Hematopoietic multipotent progenitor cell treated with erythropoietin and hydrocortisone succinate and interleukin-3 and kit ligand, for 8 days (in vitro differentiated cells): ENCODE results near the gene FOXC1.

Source experiments
- DNase-seq: peaks from one replicate; pipeline ENCODE4 v3.0.0-alpha.2; 2015

Gene FOXC1

DNA sequence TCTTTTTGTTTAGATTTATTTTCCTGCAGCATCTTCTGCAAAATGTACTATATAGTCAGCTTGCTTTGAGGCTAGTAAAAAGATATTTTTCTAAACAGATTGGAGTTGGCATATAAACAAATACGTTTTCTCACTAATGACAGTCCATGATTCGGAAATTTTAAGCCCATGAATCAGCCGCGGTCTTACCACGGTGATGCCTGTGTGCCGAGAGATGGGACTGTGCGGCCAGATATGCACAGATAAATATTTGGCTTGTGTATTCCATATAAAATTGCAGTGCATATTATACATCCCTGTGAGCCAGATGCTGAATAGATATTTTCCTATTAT, 3.2 kb downstream of the FOXC1 start:
- peak; percentile 20 for DNase-seq

DNA sequence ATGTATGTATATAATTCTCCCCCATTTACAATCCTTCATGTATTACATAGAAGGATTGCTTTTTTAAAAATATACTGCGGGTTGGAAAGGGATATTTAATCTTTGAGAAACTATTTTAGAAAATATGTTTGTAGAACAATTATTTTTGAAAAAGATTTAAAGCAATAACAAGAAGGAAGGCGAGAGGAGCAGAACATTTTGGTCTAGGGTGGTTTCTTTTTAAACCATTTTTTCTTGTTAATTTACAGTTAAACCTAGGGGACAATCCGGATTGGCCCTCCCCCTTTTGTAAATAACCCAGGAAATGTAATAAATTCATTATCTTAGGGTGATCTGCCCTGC, 3.6 kb downstream of the FOXC1 start:
- DNase-seq = no peak

DNA sequence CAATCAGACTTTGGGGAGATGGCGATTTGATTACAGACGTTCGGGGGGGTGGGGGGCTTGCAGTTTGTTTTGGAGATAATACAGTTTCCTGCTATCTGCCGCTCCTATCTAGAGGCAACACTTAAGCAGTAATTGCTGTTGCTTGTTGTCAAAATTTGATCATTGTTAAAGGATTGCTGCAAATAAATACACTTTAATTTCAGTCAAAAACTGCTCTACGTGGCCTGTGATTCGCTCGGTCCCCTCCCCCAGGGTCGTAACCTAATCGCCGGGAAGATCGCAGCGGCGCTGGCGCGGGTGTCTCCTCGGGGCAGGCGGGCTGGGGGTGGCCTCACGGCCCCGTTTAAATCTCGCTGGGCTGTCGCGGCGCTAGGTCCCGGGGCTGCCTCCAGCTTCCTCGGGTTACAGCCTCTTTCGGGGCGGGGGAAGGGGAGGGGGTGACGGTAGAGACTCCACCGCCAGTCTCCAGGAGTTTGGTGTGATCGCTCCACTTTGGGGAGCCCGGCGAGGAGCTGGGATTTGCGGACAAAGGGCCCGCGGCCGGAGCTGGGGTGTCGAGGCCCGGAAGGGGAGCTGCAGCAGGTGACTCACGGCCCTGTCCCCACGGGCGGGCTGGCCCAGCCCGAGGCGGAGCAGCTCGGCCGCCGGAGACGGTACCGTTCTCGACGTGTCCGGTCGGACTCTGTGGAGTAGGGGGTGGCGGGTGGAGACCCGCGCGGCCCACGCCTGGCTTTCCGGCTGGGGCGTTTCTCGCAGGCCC, 4.2 kb downstream of the FOXC1 start:
- no peak for DNase-seq

DNA sequence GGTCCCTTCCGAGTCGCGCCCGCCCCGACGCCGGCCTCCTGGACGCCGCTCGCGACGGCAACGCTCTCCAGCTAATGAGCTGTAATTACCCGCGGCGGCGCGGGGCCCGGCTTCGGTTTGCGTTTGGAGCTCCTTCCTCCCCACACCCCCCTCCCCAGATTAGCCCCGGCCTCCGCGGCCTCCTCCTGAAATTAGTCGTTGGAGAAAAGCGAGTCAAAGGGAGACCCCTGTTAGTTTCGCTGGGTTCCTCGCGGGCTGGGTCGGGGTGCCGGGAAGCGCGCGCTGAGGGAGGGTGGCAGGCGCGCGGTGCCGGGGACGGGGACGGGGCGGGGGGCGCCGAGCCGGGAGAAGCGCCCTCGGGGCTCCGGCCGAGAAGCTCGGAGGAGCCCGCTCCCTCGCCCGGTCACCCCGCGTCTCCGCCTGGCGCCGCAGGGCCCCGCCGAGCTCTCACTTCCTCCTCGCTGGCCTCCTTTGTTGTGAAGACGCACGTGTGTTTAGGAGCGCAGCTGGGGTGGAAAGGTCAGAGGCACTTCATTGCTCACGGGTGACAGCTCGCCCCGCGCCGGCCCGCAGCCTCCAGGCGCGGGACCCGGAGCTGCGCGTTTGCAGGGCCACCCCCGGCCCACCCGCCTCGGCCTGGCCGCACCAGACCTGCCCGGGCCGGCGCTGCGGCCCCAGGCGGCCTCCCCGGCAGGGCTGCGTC, 4.9 kb downstream of the FOXC1 start:
- DNase-seq = no peak

DNA sequence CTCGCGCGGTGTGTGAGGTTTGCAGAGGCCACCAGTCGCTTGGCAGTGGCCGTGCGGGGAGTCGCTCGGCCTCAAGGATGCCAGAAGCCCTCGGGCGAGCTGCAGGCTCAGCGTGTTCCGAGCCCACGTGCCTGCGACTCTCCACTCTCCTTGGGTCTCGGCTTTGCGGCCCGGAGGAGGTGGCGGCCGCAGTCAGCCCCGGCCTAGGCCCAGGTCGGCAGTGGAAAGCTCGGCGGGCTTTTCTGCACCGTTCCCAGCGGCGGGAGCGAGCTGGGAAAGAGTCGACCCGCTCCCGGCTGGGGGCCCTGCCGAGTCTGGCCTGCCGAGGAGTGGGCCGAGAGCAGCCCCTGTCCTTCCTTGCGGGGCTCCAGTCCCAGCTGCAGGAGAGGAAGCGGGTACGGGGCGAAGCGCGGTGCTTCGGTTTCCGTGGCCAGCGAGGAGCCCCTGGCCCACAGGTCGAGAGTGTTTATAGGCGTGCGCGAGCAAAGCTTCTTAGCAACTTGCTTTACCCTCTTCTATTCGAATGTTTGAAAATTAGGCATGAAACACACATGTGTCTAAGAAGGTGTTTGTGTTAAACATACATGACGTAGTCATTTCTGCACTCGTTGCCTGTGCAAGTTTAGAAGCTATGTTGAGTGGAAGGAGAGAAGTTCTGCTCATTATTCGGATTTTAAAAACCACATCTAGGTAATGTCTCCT, 5.6 kb downstream of the FOXC1 start:
- no peak for DNase-seq

DNA sequence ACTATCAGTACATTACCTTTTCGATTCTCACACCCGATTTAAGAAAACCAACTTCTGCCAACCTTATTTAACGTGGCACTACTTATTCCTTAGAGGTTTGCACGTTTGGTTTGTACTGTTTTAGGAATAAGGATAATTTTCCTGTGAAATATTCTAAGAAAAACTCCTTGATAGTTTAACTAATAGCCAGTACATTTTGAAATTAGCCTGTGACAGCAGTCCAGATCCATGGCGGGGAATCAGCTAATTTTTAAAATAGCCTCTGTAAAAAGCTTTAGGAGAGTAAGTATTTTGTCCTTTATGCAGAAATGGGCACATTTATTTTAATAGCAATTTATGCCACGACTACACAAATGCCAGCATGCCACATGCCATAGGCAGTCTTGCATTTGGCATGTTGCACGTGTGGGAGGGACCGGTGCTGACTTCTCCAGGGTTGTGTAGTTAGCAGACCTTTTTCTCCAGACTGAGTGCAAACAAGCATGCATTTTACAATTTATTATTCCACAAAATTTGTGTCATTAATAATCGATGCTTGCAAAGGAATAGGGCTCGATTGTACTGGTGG, 6.2 kb downstream of the FOXC1 start:
- DNase-seq = no peak

DNA sequence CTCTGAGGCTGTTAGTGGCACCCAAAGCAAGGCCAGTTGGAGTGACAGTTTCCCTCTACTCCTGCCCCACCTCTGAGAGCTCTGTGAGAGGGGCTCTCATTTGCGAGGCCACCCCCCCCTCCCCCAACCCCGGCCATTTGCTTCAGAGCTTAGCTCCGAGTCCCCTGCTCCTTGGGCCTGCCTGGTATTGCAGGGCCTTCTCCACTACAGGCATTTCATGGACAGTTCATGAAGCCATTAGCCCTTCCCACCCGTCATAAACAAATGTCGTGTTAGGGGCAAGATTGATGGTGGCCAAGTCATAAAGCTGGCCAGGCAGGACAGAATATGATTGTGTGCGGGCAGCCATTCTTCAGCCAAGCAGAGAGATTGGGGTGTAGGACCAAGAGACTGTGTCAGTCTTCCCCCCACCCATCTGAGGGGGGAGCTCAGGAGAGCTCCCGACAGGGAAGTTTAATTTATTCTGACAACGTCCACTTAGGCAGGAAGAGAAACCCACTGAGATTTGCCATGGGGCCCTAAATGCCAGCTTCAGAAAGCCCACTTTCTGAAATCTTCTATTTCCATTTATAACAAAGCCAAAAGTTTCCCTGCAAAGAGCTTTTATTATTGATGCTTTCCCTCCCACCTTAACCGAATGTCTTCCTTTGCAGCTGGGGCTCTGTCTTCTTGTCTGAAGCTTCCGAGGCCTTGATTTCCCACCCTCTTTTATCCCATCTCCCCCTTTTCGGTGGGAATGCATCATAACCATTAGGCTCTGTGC, 7.2 kb downstream of the FOXC1 start:
- no peak for DNase-seq

DNA sequence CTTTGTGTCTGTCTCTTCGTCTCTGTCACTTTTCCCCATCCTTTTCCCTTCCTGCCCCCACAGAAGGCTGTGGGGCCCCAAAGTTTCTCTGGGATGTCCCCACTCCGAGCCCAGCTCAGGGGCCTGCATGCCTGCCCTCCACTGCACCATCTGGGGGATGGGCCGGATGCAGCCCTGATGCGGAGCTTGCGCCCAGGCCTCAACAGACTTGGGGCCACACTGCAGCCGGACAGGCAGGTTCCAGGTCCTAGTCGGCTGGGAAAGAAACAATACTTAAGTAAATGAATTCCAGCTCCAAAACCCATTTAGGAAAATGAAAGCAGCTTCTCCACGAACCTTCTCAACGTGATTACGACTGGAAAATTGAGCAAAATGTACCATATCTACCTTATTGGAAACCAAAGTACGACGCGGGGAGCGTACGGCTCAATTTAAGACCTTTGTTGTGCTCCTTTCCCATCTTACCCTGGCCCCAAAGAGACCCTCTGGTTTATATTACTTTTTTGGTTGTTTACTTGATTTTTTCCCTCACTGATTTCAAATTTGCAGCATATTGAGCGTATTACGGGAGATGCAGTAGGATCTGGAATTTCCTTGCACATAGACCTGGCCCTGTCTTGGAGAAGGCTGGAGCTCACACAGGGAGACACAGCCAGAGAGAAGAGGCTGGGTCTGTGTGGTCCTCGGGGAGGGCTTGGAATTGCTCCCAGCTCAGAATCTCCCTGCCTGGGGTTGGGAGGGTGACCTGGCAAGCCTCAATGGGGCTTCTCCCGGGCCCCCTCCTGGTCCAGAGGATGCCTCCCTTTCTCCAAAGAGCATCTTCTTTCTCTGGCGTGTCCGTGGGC, 8.0 kb downstream of the FOXC1 start:
- DNase-seq = no peak

DNA sequence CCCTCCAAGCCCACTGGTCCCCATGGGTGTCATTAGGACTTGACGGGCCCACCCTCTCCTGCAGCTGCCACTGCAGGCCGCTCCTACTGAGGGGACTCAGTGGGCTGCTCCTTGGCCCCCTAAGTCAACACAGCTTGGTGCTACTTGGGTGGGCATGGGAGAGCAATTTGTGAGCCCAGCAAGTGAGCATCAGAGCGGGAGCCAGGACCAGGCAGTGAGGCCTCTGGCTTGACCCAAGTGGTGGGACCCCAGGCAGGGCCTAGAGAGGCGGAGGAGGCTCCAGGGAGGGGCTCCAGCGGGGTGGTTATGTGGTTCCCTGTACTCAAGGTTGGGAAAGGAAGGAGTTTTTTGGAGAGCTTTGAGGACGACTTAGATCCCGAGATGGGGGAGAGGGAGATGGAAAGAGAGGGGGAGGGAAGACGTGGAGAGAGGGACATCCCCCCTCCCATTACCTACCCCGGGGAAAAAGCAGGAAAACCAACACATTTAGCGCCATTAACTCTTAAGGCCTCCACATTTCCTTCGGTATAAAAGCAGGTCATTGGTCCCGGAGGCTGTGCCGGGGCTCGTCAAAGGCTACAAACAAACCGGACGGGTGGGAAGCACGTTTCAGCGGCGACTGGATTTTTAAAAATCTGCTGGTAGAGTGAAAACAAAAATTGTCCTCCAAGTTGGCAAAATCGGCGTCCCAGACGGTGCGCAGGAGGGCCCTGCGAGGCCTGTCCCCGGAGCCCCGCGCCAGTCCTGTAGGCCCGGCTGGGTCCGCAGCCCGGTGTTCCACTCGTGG, 8.8 kb downstream of the FOXC1 start:
- no peak for DNase-seq

DNA sequence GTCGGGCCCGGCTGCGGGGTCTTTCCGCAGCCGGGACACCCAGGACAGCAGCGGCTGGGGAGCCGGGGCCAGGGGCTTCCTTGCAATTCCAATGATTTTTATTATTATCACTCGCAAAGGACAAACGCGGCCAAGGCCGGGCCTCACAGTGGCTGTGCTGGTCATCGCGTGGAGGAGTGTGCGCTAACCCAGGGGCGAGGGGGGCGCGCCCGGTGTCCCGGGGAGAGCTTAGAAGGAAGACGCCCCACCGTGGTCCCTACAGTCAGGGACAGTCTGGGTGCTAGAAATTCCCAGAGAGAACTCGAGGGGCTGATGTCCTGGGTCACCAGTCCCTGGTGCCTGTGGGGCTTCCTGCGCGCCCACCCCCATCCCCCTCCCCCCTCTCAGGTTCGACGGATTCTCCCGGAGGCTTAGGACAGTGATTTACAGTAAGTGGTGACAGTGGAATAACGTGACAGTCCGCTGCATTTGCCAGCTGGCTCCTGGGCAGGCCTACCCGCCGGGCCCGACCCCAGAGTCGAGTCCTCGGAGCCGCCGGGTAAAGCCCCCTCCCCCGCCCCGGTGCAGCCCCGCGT, 9.5 kb downstream of the FOXC1 start:
- no peak for DNase-seq

DNA sequence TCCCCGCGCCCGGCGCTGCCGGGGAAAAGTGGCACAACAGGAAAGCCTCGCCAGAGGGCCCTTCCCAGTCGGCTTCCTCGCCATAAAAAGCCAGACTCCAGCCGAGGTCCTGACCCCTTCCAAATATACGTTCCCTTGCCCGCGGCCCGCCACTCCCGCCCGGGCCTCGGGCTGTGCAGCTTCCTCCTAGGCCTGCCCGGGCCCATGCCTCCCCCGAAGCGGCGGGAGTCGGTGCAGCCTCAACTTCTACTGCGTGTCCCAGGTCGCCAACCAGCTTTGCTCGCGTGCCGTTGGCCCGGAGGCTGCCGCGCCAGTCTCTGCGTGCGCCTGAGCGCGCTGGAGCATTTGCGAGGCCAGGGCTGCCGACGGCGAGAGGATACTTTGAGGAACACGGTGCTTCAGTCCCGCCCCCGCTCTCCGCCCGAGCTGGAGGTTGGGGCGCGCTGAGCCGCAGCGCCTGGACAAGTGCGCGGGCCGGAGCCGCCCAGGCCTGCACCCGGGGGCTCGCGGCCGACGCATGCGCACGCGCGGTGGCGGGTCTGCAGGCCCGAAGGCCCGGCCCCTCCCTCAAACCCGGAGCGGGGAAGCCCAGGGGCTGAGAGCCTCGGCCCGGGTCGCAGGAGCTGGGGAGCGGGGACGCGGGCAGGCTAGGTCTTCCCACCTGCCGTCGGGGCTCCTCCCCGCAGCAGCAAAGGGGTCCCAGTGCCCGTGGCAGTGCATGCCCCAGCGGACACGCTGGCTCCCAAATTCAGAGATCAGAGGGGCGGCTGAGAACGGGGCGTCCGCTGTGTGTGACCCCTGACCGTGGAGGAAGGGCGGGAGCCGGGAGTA, 10.2 kb downstream of the FOXC1 start:
- DNase-seq = no peak

DNA sequence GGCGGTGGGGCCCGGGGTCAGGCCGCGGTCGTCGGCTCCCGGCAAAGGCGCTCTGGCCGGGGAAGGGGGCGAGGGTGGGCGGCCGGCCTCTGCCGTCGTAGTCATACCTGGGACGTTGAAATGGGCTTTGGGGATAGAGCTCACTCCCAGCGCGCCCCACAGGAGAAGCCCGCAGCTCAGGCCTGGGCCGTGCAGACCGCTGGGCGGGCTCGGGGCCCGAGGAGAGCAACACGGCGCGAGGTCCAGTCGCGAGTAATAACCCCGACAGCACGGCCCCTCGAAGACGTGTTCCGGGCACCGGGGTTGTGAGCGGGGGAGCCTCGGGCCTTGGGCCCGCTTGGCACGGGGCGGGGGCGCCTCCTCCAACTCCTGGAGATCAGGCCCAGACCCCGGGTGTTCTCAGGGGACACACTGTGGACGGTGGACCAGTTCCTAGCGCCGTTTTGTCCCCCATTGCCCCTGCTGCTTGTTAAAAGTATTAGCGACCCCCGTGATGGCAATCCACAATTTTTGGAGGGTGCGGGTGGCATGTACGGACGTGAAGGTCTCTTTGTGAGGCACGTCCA, 10.9 kb downstream of the FOXC1 start:
- DNase-seq = no peak

DNA sequence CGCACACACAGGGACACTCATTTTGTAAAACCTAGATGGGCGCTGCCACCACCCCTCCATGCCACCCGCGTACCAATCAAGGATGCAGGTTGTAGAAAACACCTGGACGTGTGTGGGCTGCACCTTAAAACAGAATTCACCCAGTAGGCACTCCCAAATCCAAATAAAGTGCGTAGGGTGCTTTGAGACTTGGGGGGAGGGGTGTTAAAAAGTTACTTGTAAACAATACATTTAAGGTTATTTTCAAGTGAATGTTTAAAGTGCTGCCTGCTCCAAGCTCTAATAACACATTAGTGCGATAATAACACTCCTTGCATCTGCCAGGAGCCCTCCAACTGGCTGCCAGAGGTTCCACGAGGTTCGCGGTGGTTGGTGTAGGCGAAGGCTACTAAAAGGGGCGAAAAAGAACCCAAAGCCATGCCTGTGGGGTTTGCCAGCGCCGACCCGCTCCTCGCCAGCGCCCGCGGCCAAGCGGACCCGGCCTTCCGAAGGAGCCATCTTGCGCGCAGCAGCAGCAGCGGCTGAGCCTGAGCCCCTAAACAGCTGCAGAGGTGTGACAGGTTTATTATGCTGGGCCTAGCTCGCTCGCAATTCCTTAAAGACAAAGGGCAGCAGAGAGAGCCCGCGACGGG, 11.5 kb downstream of the FOXC1 start:
- DNase-seq = no peak

DNA sequence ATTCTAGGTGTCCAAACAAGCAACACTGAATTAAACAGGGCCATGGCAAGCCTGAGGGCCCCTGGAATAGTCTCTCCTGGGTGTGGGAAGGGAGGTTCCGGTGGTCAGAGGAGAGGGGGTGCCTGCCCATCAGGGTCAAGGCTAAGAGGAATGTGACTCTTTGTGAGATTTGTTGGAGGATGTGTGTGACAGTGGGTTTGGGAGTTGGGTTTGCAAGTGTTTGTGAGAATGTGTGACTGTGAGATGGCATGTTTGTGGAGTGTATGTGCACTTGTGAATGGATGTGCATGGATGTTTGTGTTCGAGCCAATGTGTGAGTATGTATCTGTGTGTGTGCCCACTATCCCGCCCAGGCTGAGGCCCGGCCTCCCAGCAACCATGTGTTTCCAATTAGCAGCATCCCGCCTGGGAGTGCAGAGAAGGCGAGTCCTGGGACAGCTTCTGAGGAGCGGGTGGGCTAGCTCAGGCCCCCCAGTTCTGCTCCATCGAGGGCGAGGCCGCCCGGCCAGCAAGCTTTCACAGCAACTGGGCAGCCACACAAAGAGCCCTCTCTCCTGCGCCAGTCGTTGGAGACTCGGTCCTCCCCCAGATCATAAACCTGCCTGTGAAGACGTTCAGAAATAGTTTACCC, 12.6 kb downstream of the FOXC1 start:
- no peak for DNase-seq

DNA sequence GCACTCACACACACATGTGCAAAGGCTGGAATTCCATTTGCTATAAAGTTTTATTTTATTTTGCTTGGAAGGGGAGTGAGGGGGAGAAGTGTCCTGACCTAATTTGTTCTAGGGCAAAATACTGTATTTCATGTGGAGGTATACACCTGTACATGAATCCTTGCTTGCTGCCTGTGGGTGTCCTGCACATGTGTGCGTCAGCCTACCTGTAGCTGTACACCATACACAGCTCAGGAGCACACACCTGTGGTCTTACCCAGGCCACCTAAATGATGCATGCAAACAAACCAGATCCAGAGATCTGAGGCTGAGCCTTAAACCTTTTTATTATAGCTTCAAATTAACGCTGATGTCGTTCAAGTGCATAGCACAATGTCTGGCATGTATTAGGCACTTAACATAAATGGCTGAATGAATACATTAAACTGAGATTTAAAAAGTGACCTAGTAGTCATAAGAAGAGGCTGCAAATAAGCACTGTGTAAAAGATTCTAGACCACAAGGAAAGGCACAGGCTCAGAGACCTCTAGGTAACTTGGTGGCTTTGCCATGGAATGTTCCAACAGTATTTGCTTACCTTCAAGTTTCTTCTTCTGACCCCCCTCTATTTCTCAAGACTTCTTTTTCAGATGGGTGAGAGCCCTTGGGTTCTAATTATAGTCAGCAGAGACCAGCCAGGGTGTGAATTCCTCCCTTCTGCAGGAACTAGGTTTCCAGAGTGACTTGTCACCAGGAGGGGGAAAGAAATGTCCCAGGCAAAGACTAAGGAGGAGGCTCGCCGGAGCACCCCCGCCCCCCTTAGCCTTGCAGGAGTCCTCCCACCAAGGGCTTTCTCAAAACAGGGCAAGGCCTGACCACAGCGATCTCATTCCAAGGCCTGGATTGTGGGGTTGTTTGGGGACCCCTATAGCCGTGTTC, 13.4 kb downstream of the FOXC1 start:
- no peak for DNase-seq

DNA sequence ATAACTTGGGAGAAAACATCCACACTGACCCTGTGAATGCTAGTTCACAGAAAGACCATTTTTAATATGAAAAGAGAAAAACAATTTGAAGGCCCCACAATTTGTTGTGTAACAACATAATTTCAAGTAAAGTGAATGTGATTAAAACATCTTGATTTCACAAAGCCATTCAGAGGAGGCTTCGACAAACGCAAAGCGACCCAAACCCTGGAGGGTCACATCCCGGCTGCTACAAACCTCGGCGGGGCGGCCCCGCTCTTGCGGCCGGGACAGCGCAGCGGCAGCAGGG, 14.0 kb downstream of the FOXC1 start:
- DNase-seq = no peak

DNA sequence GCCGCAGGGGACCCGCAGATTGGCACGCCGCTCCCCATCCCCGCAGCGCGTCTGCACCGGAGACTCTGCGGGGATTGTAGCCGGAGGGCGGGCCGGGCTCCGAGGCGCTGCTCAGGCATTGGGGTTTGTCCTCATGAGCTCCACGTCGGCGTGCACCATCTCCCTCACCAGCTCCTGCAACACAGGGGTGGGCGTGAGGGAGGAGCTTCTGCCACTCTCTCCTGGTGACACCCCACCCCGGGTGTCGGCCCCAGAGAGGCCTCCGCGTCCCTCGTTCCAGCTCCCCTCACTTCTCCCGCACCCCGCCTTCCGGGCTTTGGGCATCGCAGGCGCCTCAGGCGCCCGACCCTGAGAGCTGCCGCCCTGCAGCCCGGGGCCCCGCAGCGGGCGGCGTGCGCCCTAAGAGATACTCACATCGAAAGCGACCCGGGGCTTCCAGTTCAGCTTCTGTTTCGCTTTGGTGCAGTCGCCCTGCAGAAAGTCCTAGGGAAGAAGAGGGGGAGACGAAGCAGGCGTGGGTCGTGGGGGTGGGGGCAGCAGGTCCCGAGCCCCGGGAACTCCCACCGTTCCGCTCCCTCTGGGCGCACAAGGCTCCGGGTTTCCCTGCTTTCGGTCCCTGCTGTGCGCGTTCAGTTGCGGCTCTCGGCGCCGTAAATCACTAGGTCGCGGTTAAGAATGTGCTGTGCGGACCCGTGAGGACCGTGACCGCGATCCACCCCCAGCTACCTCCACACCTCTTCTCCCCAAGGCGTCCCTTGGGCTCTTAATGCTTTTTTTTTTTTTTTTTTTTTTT, 14.5 kb downstream of the FOXC1 start:
- no peak for DNase-seq
